ENCODE data around the gene FEZ2. TPM values are rescaled to one million over a fixed set of nuclear protein-coding genes. Genes with fewer than 3 reads are reported as not detected.

The FEZ2 gene
- total RNA-seq, 1 experiment from 2014 or later, result 51.1 TPM

- TF ChIP-seq TCF7L2 (IDR thresholded peaks at IDR 0.05; ENCODE audit: low read depth, low read length), result no peak
- TF ChIP-seq CTCF (IDR thresholded peaks at IDR 0.05), result peak; percentile 35; the same call in 1 of the 2 replicates
- Histone ChIP-seq H3K27ac (ENCODE audit: low read length) (peak overlapping the region; percentile 74), H3K4me1 (ENCODE audit: control insufficient read depth, insufficient read depth, low read length) (peaks cover 77% of the 10 kb centered on the region), H3K9me3 (ENCODE audit: control insufficient read depth, insufficient read depth, low read depth, low read length) (no peaks in the 10 kb centered on the region), H3K4me3 (ENCODE audit: low read depth in 2 of 2, low read length in 2 of 2) (no peak overlapping the region), H3K36me3 (ENCODE audit: control insufficient read depth, insufficient read depth, low read length) (peaks cover 68% of the 10 kb centered on the region), H3K27me3 (ENCODE audit: control insufficient read depth, insufficient read depth, low read length) (no peaks in the 10 kb centered on the region)
- ChIA-PET CTCF (no interaction called here), POLR2A (no interaction called here)
- ATAC-seq (no peak), DNase-seq (ENCODE audit: low read depth, low spot score) (no peak)
- in situ Hi-C loops (cut with HindIII; ENCODE audit: low pct_unique_long_range_greater_than_20kb, low sequenced_read_pairs), result no loop called here
- intact Hi-C loops (cut with micrococcal nuclease; ENCODE audit: unreplicated experiment), result no loop called here
- no TSS peak for BruUV-seq (replicated peaks)
These were observed 52.0 kb downstream of the FEZ2 start for GRCh38 chr2:36545871-36546416.

- Histone ChIP-seq H3K4me3 (ENCODE audit: low read depth in 2 of 2, low read length in 2 of 2) (no peak overlapping the region), H3K27me3 (ENCODE audit: control insufficient read depth, insufficient read depth, low read length) (no peaks in the 10 kb centered on the region), H3K27ac (ENCODE audit: low read length) (peak overlapping the region; percentile 74), H3K9me3 (ENCODE audit: control insufficient read depth, insufficient read depth, low read depth, low read length) (no peaks in the 10 kb centered on the region), H3K36me3 (ENCODE audit: control insufficient read depth, insufficient read depth, low read length) (peaks cover 62% of the 10 kb centered on the region), H3K4me1 (ENCODE audit: control insufficient read depth, insufficient read depth, low read length) (peaks cover 65% of the 10 kb centered on the region)
- ATAC-seq, result peak; percentile 32
- in situ Hi-C loops (cut with HindIII; ENCODE audit: low pct_unique_long_range_greater_than_20kb, low sequenced_read_pairs) (no loop called here), intact Hi-C loops (cut with micrococcal nuclease; ENCODE audit: unreplicated experiment) (no loop called here)
- TF ChIP-seq TCF7L2 (IDR thresholded peaks at IDR 0.05; ENCODE audit: low read depth, low read length) (no peak), POLR2AphosphoS5 (IDR thresholded peaks at IDR 0.05; ENCODE audit: low read depth, low read length) (no peak), SIN3A (IDR thresholded peaks at IDR 0.05; ENCODE audit: borderline replicate concordance, insufficient read depth, low read depth, low read length) (no peak), REST (IDR thresholded peaks at IDR 0.05; ENCODE audit: insufficient read depth in 1 of 2, low read depth in 2 of 2, low read length in 1 of 2) (no peak), CTCF (IDR thresholded peaks at IDR 0.05) (peak; percentile 62; the same call in 1 of the 2 replicates)
- POLR2A ChIA-PET, result no interaction called here
- CTCF ChIA-PET, result no interaction called here
- DNase-seq (ENCODE audit: low read depth, low spot score), result no peak
- no TSS peak for BruUV-seq (replicated peaks)
These were observed 53.2 kb downstream of the FEZ2 start for GRCh38 chr2:36544638-36545338.

Measured in Panc1 (cell line).